ENCODE data around the gene SPAG4.

Gene SPAG4

GRCh38 chr20:35595456-35595855 lies 20.2 kb upstream of the SPAG4 start:
- H3K4me1 ChIP-seq (ENCODE audit: low read length) = no peaks in the 10 kb centered on the region
- H3K9me2 ChIP-seq (replicated peaks; ENCODE audit: insufficient read depth, low read length) = no peaks in the 10 kb centered on the region
- H3K79me2 ChIP-seq (ENCODE audit: low read length) = no peaks in the 10 kb centered on the region
- no peak overlapping the region for H3K9ac ChIP-seq (ENCODE audit: low read length)
- no peaks in the 10 kb centered on the region for H4K20me1 ChIP-seq (ENCODE audit: insufficient read depth, low read length)
- no peak overlapping the region for H3K4me2 ChIP-seq (ENCODE audit: low read depth, low read length)
- H3F3A ChIP-seq (ENCODE audit: insufficient read depth, low read length) = no peaks in the 10 kb centered on the region
- no peak overlapping the region for H3K27ac ChIP-seq (ENCODE audit: low read length)
- H3K36me3 ChIP-seq (replicated peaks; ENCODE audit: insufficient read depth, low read length) = no peaks in the 10 kb centered on the region
- H2AFZ ChIP-seq (ENCODE audit: low read length) = no peak overlapping the region
- no peak for TF ChIP-seq CTCF (IDR thresholded peaks at IDR 0.05; ENCODE audit: low read length)
- TF ChIP-seq EZH2 (optimal IDR thresholded peaks at IDR 0.05; ENCODE audit: low read depth, low read length) = no peak
- TF ChIP-seq EZH2phosphoT487 (IDR thresholded peaks at IDR 0.05; ENCODE audit: low read length) = no peak
- no peak overlapping the region for H3K4me3 ChIP-seq (ENCODE audit: low read length)
- H3K9me3 ChIP-seq (replicated peaks; ENCODE audit: insufficient read depth, low read length) = no peaks in the 10 kb centered on the region
- H3K27me3 ChIP-seq (replicated peaks; ENCODE audit: insufficient read depth, low read length) = no peaks in the 10 kb centered on the region
- no peak for DNase-seq

GRCh38 chr20:35595901-35596300 lies 19.7 kb upstream of the SPAG4 start:
- H3K27me3 ChIP-seq (replicated peaks; ENCODE audit: insufficient read depth, low read length) = peaks cover 3% of the 10 kb centered on the region
- H3K36me3 ChIP-seq (replicated peaks; ENCODE audit: insufficient read depth, low read length) = no peaks in the 10 kb centered on the region
- H3K4me3 ChIP-seq (ENCODE audit: low read length) = no peak overlapping the region
- H3F3A ChIP-seq (ENCODE audit: insufficient read depth, low read length) = no peaks in the 10 kb centered on the region
- H3K9me2 ChIP-seq (replicated peaks; ENCODE audit: insufficient read depth, low read length) = no peaks in the 10 kb centered on the region
- no peak for DNase-seq
- H4K20me1 ChIP-seq (ENCODE audit: insufficient read depth, low read length) = no peaks in the 10 kb centered on the region
- no peak for TF ChIP-seq EZH2 (optimal IDR thresholded peaks at IDR 0.05; ENCODE audit: low read depth, low read length)
- H3K79me2 ChIP-seq (ENCODE audit: low read length) = no peaks in the 10 kb centered on the region
- no peak overlapping the region for H3K27ac ChIP-seq (ENCODE audit: low read length)
- H3K9me3 ChIP-seq (replicated peaks; ENCODE audit: insufficient read depth, low read length) = no peaks in the 10 kb centered on the region
- no peak overlapping the region for H2AFZ ChIP-seq (ENCODE audit: low read length)
- H3K4me1 ChIP-seq (ENCODE audit: low read length) = peaks cover under 1% of the 10 kb centered on the region; the same call in 1 of the 2 replicates
- H3K4me2 ChIP-seq (ENCODE audit: low read depth, low read length) = no peak overlapping the region
- H3K9ac ChIP-seq (ENCODE audit: low read length) = no peak overlapping the region

GRCh38 chr20:35597186-35597585 lies 18.4 kb upstream of the SPAG4 start:
- H3K9me3 ChIP-seq (replicated peaks; ENCODE audit: insufficient read depth, low read length) = no peaks in the 10 kb centered on the region
- peaks cover 6% of the 10 kb centered on the region for H3K4me1 ChIP-seq (ENCODE audit: low read length)
- H3K36me3 ChIP-seq (replicated peaks; ENCODE audit: insufficient read depth, low read length) = no peaks in the 10 kb centered on the region
- no peaks in the 10 kb centered on the region for H4K20me1 ChIP-seq (ENCODE audit: insufficient read depth, low read length)
- H3K9ac ChIP-seq (ENCODE audit: low read length) = no peak overlapping the region
- DNase-seq = no peak
- no peak overlapping the region for H3K27ac ChIP-seq (ENCODE audit: low read length)
- H3F3A ChIP-seq (ENCODE audit: insufficient read depth, low read length) = no peaks in the 10 kb centered on the region
- no peaks in the 10 kb centered on the region for H3K79me2 ChIP-seq (ENCODE audit: low read length)
- H3K4me2 ChIP-seq (ENCODE audit: low read depth, low read length) = no peak overlapping the region
- H3K9me2 ChIP-seq (replicated peaks; ENCODE audit: insufficient read depth, low read length) = no peaks in the 10 kb centered on the region
- TF ChIP-seq CTCF (IDR thresholded peaks at IDR 0.05; ENCODE audit: low read length) = no peak
- no peak for TF ChIP-seq EZH2phosphoT487 (IDR thresholded peaks at IDR 0.05; ENCODE audit: low read length)
- peaks cover 8% of the 10 kb centered on the region for H3K27me3 ChIP-seq (replicated peaks; ENCODE audit: insufficient read depth, low read length)
- no peak overlapping the region for H2AFZ ChIP-seq (ENCODE audit: low read length)
- no peak overlapping the region for H3K4me3 ChIP-seq (ENCODE audit: low read length)

- TF ChIP-seq CTCF (IDR thresholded peaks at IDR 0.05; ENCODE audit: low read length) = no peak
- TF ChIP-seq EZH2 (optimal IDR thresholded peaks at IDR 0.05; ENCODE audit: low read depth, low read length) = no peak
- no peak for TF ChIP-seq EZH2phosphoT487 (IDR thresholded peaks at IDR 0.05; ENCODE audit: low read length)
- DNase-seq = no peak
These were observed 17.2 kb upstream of the SPAG4 start for GRCh38 chr20:35598476-35598875.

More at GRCh38 chr20:35598476-35598875, 17.2 kb upstream of the SPAG4 start:
- Histone ChIP-seq H3K27me3 (replicated peaks; ENCODE audit: insufficient read depth, low read length) (peaks cover 8% of the 10 kb centered on the region), H3K4me1 (ENCODE audit: low read length) (peaks cover 6% of the 10 kb centered on the region), H3K9me3 (replicated peaks; ENCODE audit: insufficient read depth, low read length) (no peaks in the 10 kb centered on the region), H2AFZ (ENCODE audit: low read length) (no peak overlapping the region), H3K4me3 (ENCODE audit: low read length) (no peak overlapping the region), H3K36me3 (replicated peaks; ENCODE audit: insufficient read depth, low read length) (no peaks in the 10 kb centered on the region), H3F3A (ENCODE audit: insufficient read depth, low read length) (no peaks in the 10 kb centered on the region), H3K4me2 (ENCODE audit: low read depth, low read length) (no peak overlapping the region), H3K9ac (ENCODE audit: low read length) (no peak overlapping the region), H3K27ac (ENCODE audit: low read length) (no peak overlapping the region), H3K79me2 (ENCODE audit: low read length) (no peaks in the 10 kb centered on the region), H4K20me1 (ENCODE audit: insufficient read depth, low read length) (no peaks in the 10 kb centered on the region), H3K9me2 (replicated peaks; ENCODE audit: insufficient read depth, low read length) (no peaks in the 10 kb centered on the region)
